DND-41 (cell line): Measurements from ENCODE around the gene KIAA1958.
"Not testable (repeated sequence)": the region's sequence is repeated elsewhere in the genome, so short reads cannot be mapped to it uniquely, and the experiment has no call there.

Source experiments
- ATAC-seq: fragments of 200-7000 bp; cut with Tn5 transposase; 3 replicates; pipeline ENCODE4 v1.9.1; 2021; ENCODE audit warnings: low read depth; ENCODE audit not compliant: insufficient read depth
- DNase-seq: peaks from one replicate; pipeline ENCODE4 v3.0.0-alpha.2; 2020
- H2AFZ ChIP-seq: 2 replicates; pipeline ENCODE4 v1.6.0; 2012; ENCODE audit warnings: low read depth, low read length
- H3K27ac ChIP-seq: 2 replicates; pipeline ENCODE4 v1.5.1; 2012; ENCODE audit warnings: low read length, inconsistent platforms
- H3K27me3 ChIP-seq: fragments of 200-600 bp; sonication (generic); 2 replicates; pipeline ENCODE4 v1.6.0; 2012; ENCODE audit warnings: low read length, mild to moderate bottlenecking, inconsistent platforms; ENCODE audit not compliant: insufficient read depth, poor library complexity
- H3K36me3 ChIP-seq: 2 replicates; pipeline ENCODE4 v1.5.1; 2012; ENCODE audit warnings: low read length, inconsistent platforms; ENCODE audit not compliant: insufficient read depth
- H3K4me1 ChIP-seq: 2 replicates; pipeline ENCODE4 v1.5.1; 2012; ENCODE audit warnings: mild to moderate bottlenecking, low read length; ENCODE audit not compliant: insufficient read depth
- H3K4me2 ChIP-seq: 2 replicates; pipeline ENCODE4 v1.6.0; 2012; ENCODE audit warnings: mild to moderate bottlenecking, moderate library complexity, low read length, inconsistent platforms; ENCODE audit not compliant: insufficient read depth
- H3K4me3 ChIP-seq, 2 experiments: fragments of 200-600 bp in 1 of 2; shearing (Covaris generic) in 1 of 2; 2 replicates each; pipeline ENCODE4 v1.5.1; 2012 to 2016; ENCODE audit warnings: inconsistent platforms in 2 of 2, low read length in 2 of 2, mild to moderate bottlenecking in 2 of 2, low read depth in 1 of 2, moderate library complexity in 1 of 2
- H3K79me2 ChIP-seq: 2 replicates; pipeline ENCODE4 v1.6.0; 2012; ENCODE audit warnings: low read length, inconsistent platforms; ENCODE audit not compliant: insufficient read depth
- H3K9ac ChIP-seq: 2 replicates; pipeline ENCODE4 v1.6.0; 2012; ENCODE audit warnings: low read depth, mild to moderate bottlenecking, inconsistent platforms, low read length, moderate library complexity
- H3K9me3 ChIP-seq: 2 replicates; pipeline ENCODE4 v1.5.1; 2012; ENCODE audit warnings: low read length, moderate library complexity, mild to moderate bottlenecking, inconsistent platforms; ENCODE audit not compliant: insufficient read depth, severe bottlenecking
- H4K20me1 ChIP-seq: 2 replicates; pipeline ENCODE4 v1.6.0; 2012; ENCODE audit warnings: low read length; ENCODE audit not compliant: insufficient read depth
- EZH2 ChIP-seq: IDR thresholded peaks from 3 replicates; pipeline ENCODE4 v1.6.1; 2012; ENCODE audit warnings: borderline replicate concordance, low read depth, mild to moderate bottlenecking, moderate library complexity, low read length, inconsistent platforms; ENCODE audit not compliant: severe bottlenecking
- TF ChIP-seq, protein P1 (sequence below): IDR thresholded peaks from 2 replicates; pipeline ENCODE4 v1.5.1; 2012; ENCODE audit warnings: borderline replicate concordance, low read length, moderate library complexity, mild to moderate bottlenecking; ENCODE audit not compliant: poor library complexity, severe bottlenecking; ENCODE audit errors: extremely low read depth

KIAA1958 gene

DNA sequence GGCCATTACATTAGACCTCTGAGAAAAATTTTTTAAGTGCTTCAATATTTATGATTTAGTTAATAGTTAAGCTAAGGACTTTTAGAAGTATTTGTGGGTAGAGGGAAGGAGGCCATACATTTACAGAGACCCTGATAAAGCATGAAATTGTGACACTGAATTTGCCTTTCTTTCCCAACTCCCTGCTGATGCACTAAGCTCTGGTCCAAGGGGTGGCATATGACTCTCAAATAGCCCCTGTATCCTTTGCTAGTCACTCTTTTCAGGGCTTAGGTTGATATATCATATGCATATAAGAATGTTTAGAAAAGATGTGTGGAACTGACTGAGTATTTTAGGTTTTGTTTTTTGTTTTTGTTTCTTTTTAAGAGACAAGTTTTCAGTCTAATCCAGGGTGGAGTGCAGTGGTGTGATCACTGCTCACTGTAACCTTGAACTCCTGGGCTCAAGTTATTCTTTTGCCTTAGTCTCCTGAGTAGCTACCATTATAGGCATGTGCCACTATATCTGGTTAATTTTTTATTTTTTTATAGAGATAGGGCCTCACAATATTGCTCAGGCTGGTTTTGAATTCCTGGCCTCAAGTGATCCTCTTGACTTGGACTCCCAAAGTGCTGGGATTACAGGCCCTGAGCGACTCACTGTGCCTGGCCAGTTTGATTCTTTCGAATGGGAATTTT, 20.5 kb downstream of the KIAA1958 start:
- Histone ChIP-seq H3K4me2 (no peak overlapping the region), H3K79me2 (peaks cover 90% of the 10 kb centered on the region), H3K4me3 (no peak overlapping the region), H4K20me1 (peaks cover 44% of the 10 kb centered on the region), H2AFZ (no peak overlapping the region), H3K4me1 (peaks cover 5% of the 10 kb centered on the region; the same call in 1 of the 2 replicates), H3K27me3 (no peaks in the 10 kb centered on the region), H3K27ac (no peak overlapping the region), H3K36me3 (no peaks in the 10 kb centered on the region), H3K9ac (no peak overlapping the region), H3K9me3 (no peaks in the 10 kb centered on the region)
- no peak for DNase-seq
- TF ChIP-seq EZH2: no peak
- TF ChIP-seq, protein P1, sequence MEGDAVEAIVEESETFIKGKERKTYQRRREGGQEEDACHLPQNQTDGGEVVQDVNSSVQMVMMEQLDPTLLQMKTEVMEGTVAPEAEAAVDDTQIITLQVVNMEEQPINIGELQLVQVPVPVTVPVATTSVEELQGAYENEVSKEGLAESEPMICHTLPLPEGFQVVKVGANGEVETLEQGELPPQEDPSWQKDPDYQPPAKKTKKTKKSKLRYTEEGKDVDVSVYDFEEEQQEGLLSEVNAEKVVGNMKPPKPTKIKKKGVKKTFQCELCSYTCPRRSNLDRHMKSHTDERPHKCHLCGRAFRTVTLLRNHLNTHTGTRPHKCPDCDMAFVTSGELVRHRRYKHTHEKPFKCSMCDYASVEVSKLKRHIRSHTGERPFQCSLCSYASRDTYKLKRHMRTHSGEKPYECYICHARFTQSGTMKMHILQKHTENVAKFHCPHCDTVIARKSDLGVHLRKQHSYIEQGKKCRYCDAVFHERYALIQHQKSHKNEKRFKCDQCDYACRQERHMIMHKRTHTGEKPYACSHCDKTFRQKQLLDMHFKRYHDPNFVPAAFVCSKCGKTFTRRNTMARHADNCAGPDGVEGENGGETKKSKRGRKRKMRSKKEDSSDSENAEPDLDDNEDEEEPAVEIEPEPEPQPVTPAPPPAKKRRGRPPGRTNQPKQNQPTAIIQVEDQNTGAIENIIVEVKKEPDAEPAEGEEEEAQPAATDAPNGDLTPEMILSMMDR: no peak
- ATAC-seq: no peak

DNA sequence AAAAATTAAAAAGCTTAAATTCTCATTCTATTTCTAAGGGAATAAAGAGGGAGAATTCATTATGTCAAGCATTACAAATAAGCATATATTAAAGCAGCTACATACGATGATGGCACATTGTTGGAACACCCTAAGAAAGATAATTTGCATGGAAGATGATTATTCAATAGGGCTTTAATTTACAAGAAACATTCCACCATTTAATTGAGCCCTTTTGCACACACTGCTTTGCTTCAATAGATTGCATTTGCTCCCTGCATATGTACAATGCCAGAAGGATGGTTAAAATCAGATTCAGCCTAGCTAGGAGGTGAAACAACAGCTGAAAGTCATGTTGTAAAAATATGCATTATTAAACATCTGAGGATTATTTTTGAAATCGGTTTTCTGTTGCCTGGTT, 21.8 kb downstream of the KIAA1958 start:
- Histone ChIP-seq H3K4me3 (no peak overlapping the region), H3K9me3 (no peaks in the 10 kb centered on the region), H3K36me3 (no peaks in the 10 kb centered on the region), H3K4me1 (peaks cover 5% of the 10 kb centered on the region; the same call in 1 of the 2 replicates), H3K79me2 (peaks cover 78% of the 10 kb centered on the region), H3K27me3 (no peaks in the 10 kb centered on the region), H3K27ac (no peak overlapping the region), H2AFZ (no peak overlapping the region), H4K20me1 (peaks cover 41% of the 10 kb centered on the region), H3K4me2 (no peak overlapping the region), H3K9ac (no peak overlapping the region)
- TF ChIP-seq EZH2: no peak
- TF ChIP-seq, protein P1: no peak
- ATAC-seq: no peak
- no peak for DNase-seq

DNA sequence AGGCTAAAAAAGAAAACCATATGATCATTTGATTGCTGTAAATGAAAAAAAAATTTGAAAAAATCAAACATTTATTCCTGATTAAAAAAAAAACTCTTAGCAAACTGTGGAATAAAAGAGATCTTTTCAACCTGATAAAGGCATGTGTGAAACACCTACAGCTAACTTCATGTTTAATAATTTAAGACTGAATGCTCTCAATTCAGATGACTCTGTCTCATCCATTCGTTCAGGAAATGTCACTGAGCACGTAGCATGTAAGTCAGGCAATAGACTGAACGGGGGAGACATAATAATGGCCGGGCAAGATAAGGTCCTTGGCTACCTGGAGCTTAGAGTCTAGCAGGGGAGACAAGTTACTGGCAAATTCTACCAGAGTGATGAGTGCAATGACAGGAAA, 25.8 kb downstream of the KIAA1958 start:
- not testable (repeated sequence) for H3K4me1 ChIP-seq, H3K9ac ChIP-seq, H3K4me3 ChIP-seq, DNase-seq, H3K4me2 ChIP-seq, ATAC-seq, H3K9me3 ChIP-seq, H3K27me3 ChIP-seq, H3K27ac ChIP-seq, H2AFZ ChIP-seq, H3K36me3 ChIP-seq
- Histone ChIP-seq H3K79me2 (peaks cover 42% of the 10 kb centered on the region), H4K20me1 (peaks cover 23% of the 10 kb centered on the region)

DNA sequence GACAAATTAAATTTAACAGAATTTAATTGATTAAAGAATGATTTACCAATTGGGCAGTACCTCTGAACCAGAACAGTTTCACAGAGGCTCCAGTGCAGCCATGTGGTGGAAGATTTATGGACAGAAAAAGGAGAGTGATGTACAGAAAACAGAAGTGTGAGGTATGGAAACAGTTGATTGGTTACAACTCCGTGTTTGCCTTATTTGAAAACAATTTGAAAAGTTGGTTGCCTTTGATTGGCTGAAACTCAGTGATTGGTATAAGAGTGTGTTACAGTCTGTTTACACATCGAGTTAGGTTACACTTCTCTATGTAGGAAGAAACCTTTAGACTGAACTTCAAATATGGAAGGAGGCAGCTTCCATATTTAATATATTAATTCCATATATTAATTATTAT, 30.1 kb downstream of the KIAA1958 start:
- Histone ChIP-seq H3K9me3 (no peaks in the 10 kb centered on the region), H3K4me1 (no peaks in the 10 kb centered on the region), H2AFZ (no peak overlapping the region), H3K27ac (no peak overlapping the region), H3K9ac (no peak overlapping the region), H3K79me2 (peaks cover 29% of the 10 kb centered on the region), H3K27me3 (no peaks in the 10 kb centered on the region), H4K20me1 (peaks cover 9% of the 10 kb centered on the region; the same call in 1 of the 2 replicates), H3K4me3 (no peak overlapping the region), H3K4me2 (no peak overlapping the region), H3K36me3 (no peaks in the 10 kb centered on the region)
- DNase-seq (no peak), ATAC-seq (no peak)
- no peak for TF ChIP-seq EZH2
- TF ChIP-seq, protein P1: no peak
